ENCODE data around the gene NPIPB2.
"Not testable (repeated sequence)": the region's sequence is repeated elsewhere in the genome, so short reads cannot be mapped to it uniquely, and the experiment has no call there.

The NPIPB2 gene

DNA sequence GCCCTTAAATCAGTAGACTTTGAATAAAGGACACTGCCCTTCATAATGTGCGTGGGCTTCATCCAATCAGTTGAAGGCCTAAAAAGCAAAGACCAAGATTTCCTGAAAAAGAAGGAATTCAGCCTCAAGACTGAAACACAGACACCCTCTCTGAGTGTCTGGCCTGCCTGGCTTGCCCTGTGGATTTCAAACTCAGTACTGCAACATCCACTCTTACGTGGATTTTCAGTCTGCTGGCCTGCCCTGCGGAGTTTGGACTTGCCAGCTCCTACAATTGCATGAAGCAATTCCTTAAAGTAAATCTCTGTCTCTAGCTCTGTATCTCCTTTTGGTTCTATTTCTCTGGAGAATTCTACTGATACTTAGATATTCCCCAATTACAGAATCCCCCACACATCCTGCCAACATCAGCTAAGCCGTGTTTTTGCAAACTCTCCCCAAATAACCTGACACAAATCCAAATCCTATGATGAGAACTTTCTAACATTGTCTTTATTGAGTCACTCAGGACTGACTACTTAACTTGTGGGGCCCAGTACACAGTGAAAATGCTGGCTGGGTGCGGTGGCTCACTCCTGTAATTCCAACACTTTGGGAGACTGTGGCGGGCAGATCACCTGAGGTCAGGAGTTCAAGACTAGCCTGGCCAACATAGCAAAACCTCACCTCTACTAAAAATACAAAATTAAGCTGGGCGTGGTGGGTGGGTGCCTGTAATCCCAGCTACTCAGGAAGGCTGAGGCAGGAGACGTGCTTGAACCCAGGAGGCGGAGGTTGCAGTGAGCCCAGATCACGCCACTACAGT, 15.9 kb upstream of the NPIPB2 start:
- no peak for DNase-seq

DNA sequence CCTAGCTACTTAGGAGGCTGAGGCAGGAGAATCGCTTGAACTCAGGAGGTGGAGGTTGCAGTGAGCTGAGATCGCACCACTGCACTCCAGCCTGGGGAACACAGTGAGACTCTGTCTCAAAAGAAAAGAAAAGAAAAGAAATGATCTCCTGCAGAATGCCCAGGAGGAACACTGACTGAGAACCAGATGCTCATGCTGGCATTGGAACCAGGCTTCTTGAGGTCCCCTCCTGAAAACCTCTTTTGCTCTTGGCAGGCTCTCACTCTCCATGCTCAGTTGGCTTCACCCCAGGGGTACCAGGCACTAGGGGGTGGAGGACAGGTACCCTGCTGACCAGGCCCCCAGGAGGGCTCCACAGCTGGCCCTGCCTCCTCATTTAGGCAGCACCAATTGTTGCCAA, 14.7 kb upstream of the NPIPB2 start:
- DNase-seq = no peak

DNA sequence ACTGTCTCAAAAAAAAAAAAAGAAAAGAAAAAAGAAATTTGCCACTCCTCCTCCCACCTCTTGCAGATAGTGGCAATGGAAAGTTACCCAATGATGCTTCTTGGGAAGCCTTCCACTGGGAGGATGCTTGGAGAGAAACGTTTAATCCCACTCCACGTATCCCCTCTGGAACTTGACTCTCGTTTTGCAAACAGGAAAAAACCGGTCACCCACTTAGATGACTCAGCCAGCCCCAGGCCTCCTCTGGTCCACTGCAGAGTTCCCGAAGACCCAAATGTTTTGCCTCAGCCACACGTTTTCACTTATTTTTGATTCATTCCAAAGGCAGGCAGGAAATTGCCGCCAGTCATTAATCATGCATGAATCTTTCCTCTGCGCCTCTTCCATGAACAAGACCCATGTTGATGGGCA, 13.9 kb upstream of the NPIPB2 start:
- peak; percentile 96 for DNase-seq

- DNase-seq = not testable (repeated sequence)
Observed at GRCh38 chr16:11953576-11953975, 11.7 kb upstream of the NPIPB2 start.

- DNase-seq = no peak
Observed at GRCh38 chr16:11950388-11950787, 8.5 kb upstream of the NPIPB2 start.

DNA sequence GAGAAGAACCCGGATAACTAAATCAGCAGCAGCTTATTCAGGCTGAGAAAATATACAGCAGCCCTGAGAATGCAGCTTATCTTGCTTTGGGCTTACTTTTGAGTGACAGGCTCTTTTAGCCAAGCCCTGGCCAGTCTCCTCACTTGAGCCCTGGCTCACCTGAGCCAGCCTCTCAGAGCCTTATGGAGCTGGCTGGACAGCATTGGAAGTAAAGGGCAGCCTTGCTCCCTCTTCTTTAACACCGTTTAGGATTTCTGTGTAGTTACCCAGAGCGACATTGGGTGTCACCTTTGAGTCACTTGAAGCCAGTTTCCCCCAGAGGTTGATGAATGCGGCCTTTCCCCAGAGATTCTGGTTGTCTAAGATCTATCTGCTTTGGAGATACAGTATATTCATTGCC, 7.7 kb upstream of the NPIPB2 start:
- peak; percentile 4 for DNase-seq

DNA sequence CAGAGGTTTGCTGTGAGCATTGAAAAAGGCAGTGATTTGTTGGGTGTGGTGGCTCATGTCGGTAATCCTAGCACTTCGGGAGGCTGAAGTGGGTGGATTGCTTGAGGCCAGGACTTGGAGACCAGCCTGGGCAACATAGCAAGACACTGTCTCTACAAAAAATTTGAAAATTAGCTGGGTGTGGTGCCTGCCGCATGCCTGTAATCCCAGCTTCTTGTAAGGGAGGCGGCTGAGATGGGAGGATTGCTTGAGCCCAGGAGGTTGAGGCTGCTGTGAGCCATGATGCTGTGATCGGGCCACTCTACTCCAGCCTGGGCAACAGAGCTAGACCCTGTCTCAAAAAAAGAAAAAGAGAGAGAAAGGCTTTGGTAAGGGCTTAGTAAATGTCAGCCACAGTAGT, 7.0 kb upstream of the NPIPB2 start:
- no peak for DNase-seq

DNA sequence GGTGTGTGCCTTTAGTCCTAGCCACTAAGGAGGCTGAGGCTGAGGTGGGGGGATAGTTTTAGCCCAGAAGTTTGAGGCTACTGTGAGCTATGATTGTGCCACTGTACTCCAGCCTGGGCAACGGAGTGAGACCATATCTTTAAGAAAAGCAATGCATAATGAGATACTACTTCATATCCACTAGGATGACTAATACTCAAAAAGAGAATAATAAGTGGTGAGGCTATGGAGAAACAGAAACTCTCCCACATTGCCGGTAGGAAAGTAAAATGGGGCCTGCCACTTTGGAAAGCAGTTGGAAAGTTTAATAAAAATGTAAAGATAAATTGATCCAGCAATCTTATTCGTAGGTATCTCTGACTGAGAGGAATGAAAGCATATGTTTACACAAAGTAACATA, 4.6 kb upstream of the NPIPB2 start:
- peak; percentile 12 for DNase-seq

DNA sequence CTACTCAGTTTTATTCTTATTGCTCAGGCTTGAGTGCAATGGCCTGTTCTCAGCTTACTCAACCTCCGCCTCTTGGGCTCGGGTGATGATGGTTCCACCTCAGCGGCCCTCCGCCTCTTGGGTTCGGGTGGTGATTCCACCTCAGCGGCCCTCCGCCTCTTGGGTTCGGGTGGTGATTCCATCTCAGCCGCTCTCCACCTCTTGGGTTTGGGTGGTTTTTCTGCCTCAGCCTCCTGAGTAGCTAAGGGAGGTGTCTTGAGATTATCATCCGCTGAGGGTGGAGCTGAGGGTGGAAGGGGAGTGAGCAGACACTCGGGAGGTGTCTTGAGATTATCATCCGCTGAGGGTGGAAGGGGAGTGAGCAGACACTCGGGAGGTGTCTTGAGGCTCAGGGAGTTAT, 14.5 kb downstream of the NPIPB2 start:
- DNase-seq = not testable (repeated sequence)

- not testable (repeated sequence) for DNase-seq
Observed at GRCh38 chr16:11924046-11924445, 17.8 kb downstream of the NPIPB2 start.

GRCh38 chr16:11916524-11917285, 25.1 kb downstream of the NPIPB2 start:
- DNase-seq = peak; percentile 56

GRCh38 chr16:11915644-11916523, 26.0 kb downstream of the NPIPB2 start, which contains the start of gene GSPT1:
Gene GSPT1 (minus strand): TSS chr16:11915956. CDS start chr16:11915720, 236 bp downstream.
- peak; percentile 98 for DNase-seq

DNA sequence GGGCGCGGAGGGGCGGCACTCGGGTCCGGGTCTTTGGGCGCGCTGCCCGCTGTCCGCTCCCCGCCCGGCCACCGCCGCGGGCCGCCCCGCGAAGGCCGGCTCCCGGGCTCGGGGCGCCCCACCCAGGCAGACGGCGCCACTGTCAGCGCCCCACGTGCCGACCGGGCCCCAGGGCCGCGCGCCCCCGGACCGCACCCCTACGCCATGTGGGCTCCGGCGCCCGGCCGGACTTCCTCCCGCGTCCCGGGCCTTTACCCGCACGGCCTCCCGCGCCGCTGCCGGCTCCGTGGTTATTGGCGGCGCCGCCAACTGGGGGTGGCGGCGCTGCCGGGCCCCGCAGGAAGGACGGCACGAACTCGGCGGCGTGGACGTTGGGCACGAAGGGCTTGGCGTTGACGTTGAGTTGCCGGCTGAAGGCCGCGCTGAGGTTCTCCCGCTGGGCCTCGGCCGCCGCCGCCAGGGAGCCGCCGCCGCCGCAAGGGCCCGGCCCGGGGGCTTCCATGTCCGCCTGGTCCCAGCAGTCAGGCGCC, 26.7 kb downstream of the NPIPB2 start:
- peak; percentile 30 for DNase-seq

- no peak for DNase-seq
Observed at GRCh38 chr16:11914210-11915113, 27.4 kb downstream of the NPIPB2 start.

DNA sequence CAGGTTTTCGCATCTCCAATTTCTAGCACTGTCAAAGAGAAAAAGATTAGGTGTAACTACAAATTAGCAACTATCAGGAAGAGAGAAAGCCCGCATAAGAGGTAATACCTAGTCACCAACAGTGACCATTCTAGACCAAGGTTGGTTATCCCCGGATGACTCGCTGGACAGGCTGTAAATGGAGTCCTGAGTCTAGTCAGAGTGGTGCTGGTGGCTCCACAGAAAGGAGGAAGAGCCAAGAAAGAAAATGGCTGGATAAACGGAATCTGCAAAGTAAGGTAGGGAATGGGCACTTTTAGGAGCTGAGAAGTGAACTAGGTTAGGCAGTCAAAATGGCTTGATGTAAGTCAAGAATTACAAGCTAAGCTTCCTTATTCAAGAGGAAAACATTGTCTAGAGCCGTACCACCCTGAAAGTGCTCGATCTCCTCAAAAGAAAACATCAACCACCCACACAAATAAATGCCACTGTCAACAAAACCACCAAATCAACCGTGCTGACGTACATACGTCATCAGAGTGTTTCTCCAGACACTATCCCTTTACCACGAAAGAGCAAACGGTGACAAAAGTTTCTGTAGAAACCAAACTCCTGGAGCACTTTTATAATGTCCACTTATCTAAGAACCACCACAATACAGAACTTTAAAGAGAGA, 28.3 kb downstream of the NPIPB2 start:
- no peak for DNase-seq

DNA sequence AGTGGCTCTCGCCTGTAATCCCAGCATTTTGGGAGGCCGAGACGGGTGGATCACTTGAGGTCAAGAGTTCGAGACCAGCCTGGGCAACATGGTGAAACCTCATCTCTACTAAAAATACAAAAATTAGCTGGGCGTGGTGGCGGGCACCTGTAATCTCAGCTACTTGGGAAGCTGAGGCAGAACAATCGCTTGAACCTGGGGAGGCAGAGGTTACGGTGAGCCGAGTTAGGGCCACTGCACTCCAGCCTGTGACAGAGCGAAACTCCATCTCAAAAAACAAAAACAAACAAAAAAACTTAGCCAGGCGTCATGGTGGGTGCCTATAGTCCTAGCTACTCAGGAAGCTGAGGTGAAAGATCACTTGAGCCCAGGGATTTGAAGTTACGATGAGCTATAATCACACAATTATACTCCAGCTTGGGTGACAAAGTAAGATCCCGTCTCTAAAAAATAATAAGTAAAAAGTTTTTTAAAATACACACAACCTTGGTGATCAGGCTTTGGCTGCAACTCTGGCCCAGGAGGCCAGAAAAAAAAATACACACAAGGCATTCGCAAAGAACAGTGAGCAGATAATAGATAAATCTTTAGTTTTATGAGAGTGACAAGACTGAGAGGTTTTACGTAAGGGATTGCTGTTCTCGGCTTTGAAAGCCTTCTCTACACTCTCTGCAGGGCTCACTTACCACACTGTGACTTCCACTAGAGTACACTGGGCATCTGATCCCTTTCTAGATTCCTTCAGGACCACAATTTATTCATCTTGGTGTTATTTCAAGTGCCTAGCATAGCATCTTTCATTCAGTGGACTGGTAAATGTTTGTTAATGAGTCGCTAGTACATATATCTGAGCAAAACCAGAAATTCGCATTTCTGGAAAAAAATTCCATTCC, 31.9 kb downstream of the NPIPB2 start:
- DNase-seq = no peak

GRCh38 chr16:11907160-11907970, 34.5 kb downstream of the NPIPB2 start:
- DNase-seq = no peak

DNA sequence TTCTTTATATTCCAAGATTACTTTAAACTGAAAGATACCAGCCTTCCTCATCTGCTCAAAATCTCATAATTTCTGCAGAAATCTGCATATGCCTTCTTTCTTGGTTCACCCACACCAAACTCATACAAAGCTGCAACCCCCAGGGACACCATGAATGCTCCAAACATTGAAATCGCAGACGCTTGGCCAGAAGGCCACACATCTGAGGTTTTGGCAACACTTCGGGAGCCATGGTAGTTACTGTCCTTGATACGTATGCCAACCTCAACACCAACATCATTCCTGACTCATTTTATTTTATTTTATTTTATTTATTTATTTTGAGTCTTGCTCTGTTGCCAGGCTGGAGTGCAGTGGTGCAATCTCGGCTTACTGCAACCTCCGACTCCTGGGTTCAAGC, 37.9 kb downstream of the NPIPB2 start:
- no peak for DNase-seq

- DNase-seq = no peak
Observed at GRCh38 chr16:11901091-11901490, 40.8 kb downstream of the NPIPB2 start.
